ENCODE data around the gene NFATC1. TPM values are rescaled to one million over a fixed set of nuclear protein-coding genes. Genes with fewer than 3 reads are reported as not detected.

Gene NFATC1
- total RNA-seq, 4 donors from 2014 or later = 13.1 to 21.3 (median 16.2) TPM

GRCh38 chr18:79456105-79456980, 60.6 kb downstream of the NFATC1 start:
- no peak for ATAC-seq
- WGBS, 2 donors (ENCODE audit: low coverage in 1 of 2) = no CpG with 5 or more reads among the region's 37 CpGs

DNA sequence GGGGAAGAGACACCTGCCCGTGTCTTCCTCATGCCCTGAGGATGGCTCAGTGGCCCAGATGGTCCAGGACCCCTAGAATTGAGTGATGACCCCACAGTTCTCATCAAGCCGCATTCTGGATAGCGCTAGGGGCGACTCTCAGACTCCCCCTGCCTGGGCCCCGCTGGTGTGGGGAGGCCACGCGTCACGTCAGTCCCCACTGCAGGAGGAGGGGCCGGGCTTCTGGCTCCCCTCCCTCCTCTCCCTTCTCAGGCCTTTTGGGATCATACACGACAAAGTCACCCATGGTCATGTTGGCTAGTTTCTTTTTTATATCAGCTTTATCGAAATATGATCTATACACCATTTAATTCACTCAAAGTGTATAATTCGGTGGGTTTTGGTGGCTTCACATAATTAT, 61.5 kb downstream of the NFATC1 start:
- no peak for ATAC-seq
- WGBS, 2 donors (ENCODE audit: low coverage in 1 of 2) = 95 to 97% methylated on average over 8 to 9 of the region's 12 CpGs
- Histone ChIP-seq H3K4me3 (no peak overlapping the region), H3K36me3 (peaks cover 0 to 72% of the 10 kb centered on the region in 2 donors), H3K27me3 (no peaks in the 10 kb centered on the region), H3K4me1 (peaks cover 0 to 40% (median 23%) of the 10 kb centered on the region in 3 donors), H3K27ac (peak overlapping the region in 1 of 4 donors; percentile 82), H3K9me3 (no peaks in the 10 kb centered on the region)
- no peak for TF ChIP-seq POLR2A (IDR thresholded peaks at IDR 0.05)
- TF ChIP-seq, protein P1, sequence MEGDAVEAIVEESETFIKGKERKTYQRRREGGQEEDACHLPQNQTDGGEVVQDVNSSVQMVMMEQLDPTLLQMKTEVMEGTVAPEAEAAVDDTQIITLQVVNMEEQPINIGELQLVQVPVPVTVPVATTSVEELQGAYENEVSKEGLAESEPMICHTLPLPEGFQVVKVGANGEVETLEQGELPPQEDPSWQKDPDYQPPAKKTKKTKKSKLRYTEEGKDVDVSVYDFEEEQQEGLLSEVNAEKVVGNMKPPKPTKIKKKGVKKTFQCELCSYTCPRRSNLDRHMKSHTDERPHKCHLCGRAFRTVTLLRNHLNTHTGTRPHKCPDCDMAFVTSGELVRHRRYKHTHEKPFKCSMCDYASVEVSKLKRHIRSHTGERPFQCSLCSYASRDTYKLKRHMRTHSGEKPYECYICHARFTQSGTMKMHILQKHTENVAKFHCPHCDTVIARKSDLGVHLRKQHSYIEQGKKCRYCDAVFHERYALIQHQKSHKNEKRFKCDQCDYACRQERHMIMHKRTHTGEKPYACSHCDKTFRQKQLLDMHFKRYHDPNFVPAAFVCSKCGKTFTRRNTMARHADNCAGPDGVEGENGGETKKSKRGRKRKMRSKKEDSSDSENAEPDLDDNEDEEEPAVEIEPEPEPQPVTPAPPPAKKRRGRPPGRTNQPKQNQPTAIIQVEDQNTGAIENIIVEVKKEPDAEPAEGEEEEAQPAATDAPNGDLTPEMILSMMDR (IDR thresholded peaks at IDR 0.05) = no peak
- TF ChIP-seq POLR2AphosphoS5 (IDR thresholded peaks at IDR 0.05) = no peak
- no peak for TF ChIP-seq EP300 (IDR thresholded peaks at IDR 0.05)

More at GRCh38 chr18:79456105-79456980, 60.6 kb downstream of the NFATC1 start:
- TF ChIP-seq EP300 (IDR thresholded peaks at IDR 0.05) (no peak), POLR2A (IDR thresholded peaks at IDR 0.05) (no peak), POLR2AphosphoS5 (IDR thresholded peaks at IDR 0.05) (no peak)
- TF ChIP-seq, protein P1 (IDR thresholded peaks at IDR 0.05) = no peak
- H3K4me1 ChIP-seq = peaks cover 0 to 40% (median 23%) of the 10 kb centered on the region in 3 donors
- H3K9me3 ChIP-seq = no peaks in the 10 kb centered on the region
- no peaks in the 10 kb centered on the region for H3K27me3 ChIP-seq
- no peak overlapping the region for H3K4me3 ChIP-seq
- H3K27ac ChIP-seq = no peak overlapping the region
- H3K36me3 ChIP-seq = peaks cover 0 to 72% of the 10 kb centered on the region in 2 donors

DNA sequence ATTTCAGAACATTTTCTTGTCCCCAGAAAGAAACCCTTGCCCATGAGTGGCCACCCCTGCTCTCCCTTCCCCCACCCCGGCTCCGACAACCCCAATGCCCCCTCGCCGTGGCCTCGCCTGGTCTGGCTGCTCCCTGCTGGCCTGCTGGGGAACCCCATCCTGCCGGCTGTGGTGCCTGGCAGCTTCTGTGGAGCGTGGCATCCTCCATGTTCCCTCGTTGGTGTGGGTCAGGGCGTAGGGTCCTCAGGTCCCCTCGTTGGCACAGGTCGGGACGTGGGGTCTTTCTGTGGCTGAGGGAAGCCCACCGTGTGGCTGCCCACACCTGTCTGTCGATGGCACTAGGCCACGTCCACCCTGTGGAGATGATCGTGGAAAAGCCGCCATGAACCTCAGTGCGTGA, 61.9 kb downstream of the NFATC1 start:
- Histone ChIP-seq H3K27ac (peak overlapping the region in 3 of 4 donors; percentile 69 to 89 (median 82)), H3K4me3 (no peak overlapping the region), H3K36me3 (peaks cover 0 to 72% of the 10 kb centered on the region in 2 donors), H3K4me1 (peaks cover 0 to 40% (median 23%) of the 10 kb centered on the region in 3 donors), H3K9me3 (no peaks in the 10 kb centered on the region), H3K27me3 (no peaks in the 10 kb centered on the region)
- WGBS, 2 donors (ENCODE audit: low coverage in 1 of 2) = 94% methylated on average over 5 of the region's 18 CpGs; no CpG with 5 or more reads in 1 of the 2 donors
- TF ChIP-seq EP300 (IDR thresholded peaks at IDR 0.05) (no peak), POLR2A (IDR thresholded peaks at IDR 0.05) (no peak), POLR2AphosphoS5 (IDR thresholded peaks at IDR 0.05) (no peak)
- TF ChIP-seq, protein P1 (IDR thresholded peaks at IDR 0.05) = no peak
- no peak for ATAC-seq

DNA sequence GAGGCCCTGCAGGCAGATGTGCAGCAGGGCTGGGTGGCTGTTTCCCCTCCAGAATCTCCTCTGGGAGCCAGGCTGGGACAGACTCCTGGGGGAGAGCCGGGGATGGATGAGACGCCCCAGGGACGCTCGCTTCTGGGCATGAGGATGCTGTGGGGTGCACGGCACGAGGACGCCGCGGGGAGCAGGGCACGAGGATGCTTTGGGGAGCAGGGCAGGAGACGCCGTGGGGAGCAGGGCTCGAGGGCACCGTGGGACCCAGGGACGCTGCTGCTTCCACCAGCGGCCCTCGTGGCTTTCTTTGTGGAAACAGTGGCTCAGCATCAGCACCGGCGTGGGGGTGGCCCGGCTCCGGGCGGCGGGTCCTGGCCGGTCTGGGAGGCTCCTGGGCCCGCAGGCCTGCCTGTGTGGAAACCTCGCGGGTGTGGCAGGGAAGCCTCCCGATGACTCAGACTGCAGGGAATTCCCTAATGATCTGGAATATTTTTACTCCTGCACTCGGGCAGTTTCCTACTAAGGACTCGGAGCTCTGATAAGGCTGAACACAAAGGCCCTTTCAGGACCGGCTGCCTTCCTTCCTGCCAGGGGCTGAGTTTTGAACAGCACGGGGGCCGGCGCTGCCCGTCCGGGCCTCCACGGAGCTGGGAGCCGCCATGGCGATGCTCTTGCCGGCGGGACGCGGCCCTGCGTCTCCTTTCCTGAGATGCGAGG, 62.6 kb downstream of the NFATC1 start:
- Histone ChIP-seq H3K36me3 (peaks cover 0 to 72% of the 10 kb centered on the region in 2 donors), H3K4me3 (peak overlapping the region in 1 of 2 donors; percentile 3), H3K27ac (peak overlapping the region in 3 of 4 donors; percentile 69 to 89 (median 82)), H3K9me3 (no peaks in the 10 kb centered on the region), H3K4me1 (peaks cover 0 to 37% (median 23%) of the 10 kb centered on the region in 3 donors), H3K27me3 (no peaks in the 10 kb centered on the region)
- whole genome bisulfite sequencing, 2 donors (ENCODE audit: low coverage in 1 of 2) = 28 to 65% methylated on average over 5 to 15 of the region's 45 CpGs
- TF ChIP-seq POLR2AphosphoS5 (IDR thresholded peaks at IDR 0.05) = peak; percentile 76
- no peak for TF ChIP-seq EP300 (IDR thresholded peaks at IDR 0.05)
- ATAC-seq = peak; percentile 89
